ENCODE results near the gene MAP7D1.

DNA sequence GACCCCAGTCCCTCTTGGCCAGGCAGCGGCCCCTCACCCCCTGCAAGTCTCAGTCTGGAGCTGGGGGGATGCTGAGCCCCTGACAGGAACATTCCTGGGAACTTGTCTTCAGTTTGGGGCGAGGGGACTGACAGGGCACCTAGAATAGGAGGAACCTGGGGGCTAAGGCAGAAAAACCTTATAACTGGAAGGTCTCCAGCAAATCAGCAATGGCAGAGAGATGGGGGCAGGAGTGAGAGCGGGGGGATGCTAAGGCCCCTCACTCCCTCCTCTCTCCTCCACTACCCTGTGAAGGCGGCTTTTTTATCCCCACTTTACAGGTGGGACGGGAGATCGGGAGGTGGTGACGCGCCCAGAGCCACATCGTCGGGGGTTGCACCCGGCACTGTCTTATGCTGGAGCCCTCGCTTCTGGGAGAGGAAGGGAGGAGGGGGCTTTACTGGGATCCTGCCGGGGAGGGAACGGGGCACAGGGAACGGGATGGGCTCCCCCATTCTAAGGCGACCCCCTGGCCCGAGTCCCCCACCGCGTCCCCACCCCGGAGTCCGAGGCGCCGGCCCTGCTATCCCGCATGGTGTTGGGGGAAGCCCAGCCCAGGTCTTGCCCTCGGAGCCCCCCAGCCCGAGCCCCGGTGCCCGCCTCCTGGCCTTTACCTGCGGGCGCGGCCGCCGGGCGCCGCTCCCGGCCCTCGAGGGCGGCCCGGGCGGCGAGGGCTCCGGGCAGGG lies 31.4 kb upstream of the MAP7D1 start:
- TF ChIP-seq SUZ12 (IDR thresholded peaks at IDR 0.05; ENCODE audit: extremely low read depth, insufficient read depth, insufficient read length) (no peak), YY1 (IDR thresholded peaks at IDR 0.05; ENCODE audit: insufficient read depth, insufficient read length) (no peak)
